K562 (cell line): ENCODE data around the gene MALAT1. TPM values are rescaled to one million over a fixed set of nuclear protein-coding genes. Genes with fewer than 3 reads are reported as not detected.
A peak's percentile ranks its signal among the peaks of the same experiment; 100 is the strongest.

Source experiments
- ATAC-seq: fragments of 200-7000 bp; cut with Tn5 transposase; 3 replicates; pipeline ENCODE4 v1.9.1; 2020; ENCODE audit warnings: moderate library complexity
- BruUV-seq: library from RNA; stranded (reverse); fragments of 400-500 nt; replicated peaks from 2 replicates; lab custom pipeline; 2021; lab: Mats Ljungman, UMichigan
- CTCF ChIA-PET: fragments of 300-600 bp; formaldehyde crosslinking; extraction: SDS; loops from one replicate; lab custom pipeline; 2021; ENCODE audit warnings: low intra/inter-chr PET ratio; lab: Yijun Ruan, JAX
- POLR2A ChIA-PET: fragments of 300-600, 350-650 bp; sonication (Branson Sonifier 250); formaldehyde crosslinking; extraction: SDS; loops from one replicate; lab custom pipeline; 2021; ENCODE audit warnings: antibody characterized with exemption, inconsistent platforms; lab: Yijun Ruan, JAX
- DNase-seq, 4 experiments: peaks; one replicate each; pipeline versions ENCODE4 v3.0.0 to v3.0.0-alpha.2; 2011 to 2018; ENCODE audit warnings: low spot score in 3 of 4, mixed read lengths in 3 of 4; ENCODE audit errors: extremely low read depth in 1 of 4
- FAIRE-seq: peaks from 2 replicates; lab custom pipeline; 2011; peaks lifted over from hg19 to GRCh38; lab: Jason Lieb, UNC
- H2AFZ ChIP-seq: 2 replicates; pipeline ENCODE4 v1.6.0; 2011; ENCODE audit warnings: low read depth, low read length, control low read depth, inconsistent platforms
- H3K27ac ChIP-seq: fragments of 200-600 bp; 3 replicates; pipeline ENCODE4 v1.8.0; 2011; ENCODE audit warnings: low read depth, mild to moderate bottlenecking, control low read depth, inconsistent platforms, low read length, moderate library complexity, mixed read lengths; ENCODE audit errors: extremely low read depth
- H3K27me3 ChIP-seq, 2 experiments: fragments of 300-600 bp in 1 of 2; 2 replicates in 1 of 2; 3 replicates in 1 of 2; pipeline versions ENCODE4 v1.6.0 to v1.8.0; 2011; ENCODE audit warnings: inconsistent platforms in 2 of 2, low read length in 2 of 2, mild to moderate bottlenecking in 1 of 2, mixed read lengths in 1 of 2, moderate library complexity in 1 of 2; ENCODE audit not compliant: control insufficient read depth in 2 of 2, insufficient read depth in 2 of 2
- H3K36me3 ChIP-seq: fragments of 300-600 bp; 3 replicates; pipeline ENCODE4 v1.8.0; 2011; ENCODE audit warnings: mild to moderate bottlenecking, low read length, inconsistent platforms; ENCODE audit not compliant: control insufficient read depth, insufficient read depth
- H3K4me1 ChIP-seq, 2 experiments: fragments of 200-600 bp in 1 of 2; replicated peaks in 1 of 2; 2 replicates in 1 of 2; 3 replicates in 1 of 2; pipeline versions ENCODE4 v1.5.1 to v1.8.0; 2011; ENCODE audit warnings: inconsistent platforms in 2 of 2, low read length in 2 of 2, mild to moderate bottlenecking in 1 of 2, mixed read lengths in 1 of 2, moderate library complexity in 1 of 2; ENCODE audit not compliant: control insufficient read depth in 2 of 2, insufficient read depth in 2 of 2
- H3K4me2 ChIP-seq: 2 replicates; pipeline ENCODE4 v1.6.1; 2011; ENCODE audit warnings: low read length, control low read depth, inconsistent platforms, mixed read lengths; ENCODE audit not compliant: insufficient read depth
- H3K4me3 ChIP-seq: fragments of 200-600 bp; sonication (generic), shearing (Covaris generic); 2 replicates; pipeline ENCODE4 v1.5.1; 2016; ENCODE audit warnings: control low read depth, inconsistent platforms
- H3K79me2 ChIP-seq: fragments of 200-600 bp; 3 replicates; pipeline ENCODE4 v1.8.0; 2011; ENCODE audit warnings: low read length, inconsistent platforms; ENCODE audit not compliant: control insufficient read depth, insufficient read depth
- H3K9ac ChIP-seq, 2 experiments: 2 replicates each; pipeline versions ENCODE4 v1.6.0 to v1.6.1; 2011; ENCODE audit warnings: low read depth in 2 of 2, low read length in 2 of 2, control low read depth in 1 of 2, inconsistent platforms in 1 of 2, mild to moderate bottlenecking in 1 of 2, mixed read lengths in 1 of 2; ENCODE audit not compliant: insufficient read depth in 1 of 2
- H3K9me1 ChIP-seq: one replicate; pipeline ENCODE4 v1.6.0; 2011; ENCODE audit warnings: inconsistent platforms, mild to moderate bottlenecking, low read length, moderate library complexity; ENCODE audit not compliant: control insufficient read depth, insufficient read depth
- H3K9me3 ChIP-seq: replicated peaks from 2 replicates; pipeline ENCODE4 v1.5.1; 2011; ENCODE audit warnings: low read depth, low read length, inconsistent platforms; ENCODE audit not compliant: control insufficient read depth, insufficient read depth
- H4K20me1 ChIP-seq: replicated peaks from 2 replicates; pipeline ENCODE4 v1.6.1; 2011; ENCODE audit warnings: low read length, inconsistent platforms, mixed read lengths; ENCODE audit not compliant: control insufficient read depth, insufficient read depth
- ASH1L ChIP-seq: fragments of 450-650 bp; IDR thresholded peaks from 2 replicates; pipeline ENCODE4 v1.6.1; 2018; ENCODE audit warnings: borderline replicate concordance, mild to moderate bottlenecking, low read depth; ENCODE audit not compliant: partially characterized antibody
- DMBX1 ChIP-seq: fragments of 250-450 bp; sonication (Bioruptor Pico); IDR thresholded peaks from 2 replicates; pipeline ENCODE4 v1.8.0; 2022; ENCODE audit warnings: inconsistent platforms, mild to moderate bottlenecking, moderate library complexity, borderline replicate concordance
- ESRRB ChIP-seq: fragments of 250-450 bp; sonication (Bioruptor Pico); IDR thresholded peaks from 2 replicates; pipeline ENCODE4 v1.5.0; 2020; ENCODE audit warnings: mild to moderate bottlenecking, moderate library complexity, borderline replicate concordance
- EWSR1 ChIP-seq: fragments of 450-650 bp; IDR thresholded peaks from 2 replicates; pipeline ENCODE4 v1.6.1; 2018; ENCODE audit warnings: borderline replicate concordance, mild to moderate bottlenecking, low read depth, moderate library complexity; ENCODE audit not compliant: partially characterized antibody
- FIP1L1 ChIP-seq: fragments of 200-400 bp; formaldehyde crosslinking; IDR thresholded peaks from 2 replicates; pipeline ENCODE4 v1.6.1; 2018; ENCODE audit warnings: mild to moderate bottlenecking, low read depth, low read length; ENCODE audit not compliant: poor library complexity, severe bottlenecking
- GTF2F1 ChIP-seq: IDR thresholded peaks from 2 replicates; pipeline ENCODE4 v1.6.1; 2011; ENCODE audit warnings: low read depth, low read length, improper control_type of control experiment
- MXI1 ChIP-seq: IDR thresholded peaks from 2 replicates; pipeline ENCODE4 v1.6.1; 2011; ENCODE audit warnings: low read depth, mild to moderate bottlenecking, improper control_type of control experiment, low read length
- NCOA6 ChIP-seq: fragments of 450-650 bp; IDR thresholded peaks from 2 replicates; pipeline ENCODE4 v1.6.1; 2017; ENCODE audit warnings: mild to moderate bottlenecking
- PCBP2 ChIP-seq: fragments of 200-400 bp; formaldehyde crosslinking; IDR thresholded peaks from 2 replicates; pipeline ENCODE4 v1.6.1; 2018; ENCODE audit warnings: low read length, low read depth, mild to moderate bottlenecking, moderate library complexity; ENCODE audit not compliant: poor library complexity, severe bottlenecking
- RBM17 ChIP-seq: fragments of 200-400 bp; formaldehyde crosslinking; IDR thresholded peaks from 2 replicates; pipeline ENCODE4 v1.6.1; 2017; ENCODE audit warnings: low read depth, mild to moderate bottlenecking, low read length, borderline replicate concordance
- RBM39 ChIP-seq: fragments of 200-400 bp; formaldehyde crosslinking; optimal IDR thresholded peaks from 2 replicates; pipeline ENCODE3; 2018; ENCODE audit warnings: low read depth, low read length
- SAP30 ChIP-seq: fragments of 200-600 bp; sonication (generic); IDR thresholded peaks from 2 replicates; pipeline ENCODE4 v1.6.1; 2012; ENCODE audit warnings: borderline replicate concordance, low read depth, mild to moderate bottlenecking, moderate library complexity, low read length, control low read depth, inconsistent platforms; ENCODE audit not compliant: insufficient read depth, poor library complexity, severe bottlenecking
- SRSF7 ChIP-seq: fragments of 200-400 bp; formaldehyde crosslinking; optimal IDR thresholded peaks from 2 replicates; pipeline ENCODE3; 2017; ENCODE audit warnings: mild to moderate bottlenecking, low read depth, low read length
- ZBTB9 ChIP-seq: fragments of 450-650 bp; formaldehyde crosslinking; IDR thresholded peaks from 2 replicates; pipeline ENCODE4 v1.4.0; 2020; ENCODE audit warnings: mild to moderate bottlenecking, moderate library complexity
- ZFP91 ChIP-seq: sonication (generic); formaldehyde crosslinking; IDR thresholded peaks from 2 replicates; pipeline ENCODE4 v1.8.0; 2022; ENCODE audit warnings: mild to moderate bottlenecking, missing genetic modification reagents
- ZNF239 ChIP-seq: fragments of 250-450 bp; sonication (Bioruptor Pico); IDR thresholded peaks from 2 replicates; pipeline ENCODE4 v1.4.0; 2020; ENCODE audit warnings: mild to moderate bottlenecking
- ZNF780A ChIP-seq: fragments of 250-450 bp; sonication (Bioruptor Pico); IDR thresholded peaks from 2 replicates; pipeline ENCODE4 v1.5.0; 2021; ENCODE audit warnings: mild to moderate bottlenecking
- WGBS: fragments of 100-300 bp; shearing (Covaris generic); methylation state at CpG from one replicate; pipeline ENCODE4 v1.1.6; 2016; ENCODE audit warnings: low coverage, mixed read lengths; ENCODE audit not compliant: insufficient coverage; ENCODE audit errors: missing lambda C conversion rate; 5-methylcytosine and 5-hydroxymethylcytosine counted together
- in situ Hi-C: fragments of 300-500 bp; cut with MboI; formaldehyde crosslinking; loops from 4 replicates; pipeline ENCODE4 v1.15.0; 2018; ENCODE audit warnings: inconsistent platforms, mixed read lengths
- intact Hi-C: fragments of 100-400 bp; cut with micrococcal nuclease; formaldehyde crosslinking; loops from 2 replicates; pipeline ENCODE4 v1.14.2; 2022
- polyA plus RNA-seq, 8 experiments: library from polyadenylated mRNA; depleted of rRNA in 4 of 8; stranded (reverse) in 5 of 8; unstranded in 3 of 8; fragments of >200 nt; fragmentation: Nextera tagmentation in 2 of 8; fragmentation: Illumina TruSeq in 1 of 8; extraction: Ambion mirVana in 2 of 8; extraction: Trizol in 1 of 8; gene quantifications; 2 replicates each; pipeline versions ENCODE4 v1.2.1 to v1.2.3, GENCODE V29; 2011 to 2014; ENCODE audit warnings: inconsistent platforms in 1 of 8, missing spikeins in 1 of 8
- total RNA-seq, 7 experiments: library from RNA; depleted of rRNA in 6 of 7; stranded (reverse); fragments of >200 nt in 6 of 7; fragmentation: Illumina TruSeq in 2 of 7; extraction: Trizol in 2 of 7; gene quantifications; 2 replicates each; pipeline versions ENCODE4 v1.2.1 to v1.2.3, GENCODE V29; 2011 to 2021; ENCODE audit warnings: low replicate concordance in 1 of 7
- TF ChIP-seq, protein P1 (sequence below): fragments of 250-450 bp; sonication (Bioruptor Pico); IDR thresholded peaks from 2 replicates; pipeline ENCODE4 v1.8.0; 2021; ENCODE audit warnings: moderate library complexity, mild to moderate bottlenecking, inconsistent platforms

The MALAT1 gene
- total and polyA plus RNA-seq, 9 of the 15 experiments (the other 6 are each of a cell fraction or from before 2014, with no cell fraction given) = 363 to 8,715 (median 2,351) TPM

- H4K20me1 ChIP-seq = peaks cover 70% of the 10 kb centered on the region
- intact Hi-C loops = no loop called here
- ChIA-PET CTCF (no interaction called here), POLR2A (interaction anchor here (0.5 to 27.6 kb wide), 41 partner anchors 7 to 1312 kb away, joined by 3 to 2118 read pairs (median 5); partner anchors contain the start of genes DPF2, FRMD8, NEAT1 and PCNX3)
- H3K4me3 ChIP-seq = peak overlapping the region; percentile 84
- H3K4me1 ChIP-seq = peaks cover 5 to 7% of the 10 kb centered on the region in 2 experiments; a peak in 3 of 5 replicates
- H3K9me3 ChIP-seq = no peaks in the 10 kb centered on the region
- in situ Hi-C loops = no loop called here
- no peak for FAIRE-seq
- H3K9me1 ChIP-seq = peaks cover 5% of the 10 kb centered on the region
- no peak for ATAC-seq
- H3K9ac ChIP-seq = peak overlapping the region; percentile 86 to 100
- H3K79me2 ChIP-seq = peaks cover 97% of the 10 kb centered on the region
- DNase-seq = peak in 2 of 4 experiments; percentile 7 to 64
- peak overlapping the region; percentile 94 for H3K4me2 ChIP-seq
- H2AFZ ChIP-seq = no peak overlapping the region
- BruUV-seq = no TSS peak
- no peaks in the 10 kb centered on the region for H3K27me3 ChIP-seq
- peak overlapping the region; percentile 99 for H3K27ac ChIP-seq
- 0% methylated on average over 3 of the region's 3 CpGs for WGBS
- H3K36me3 ChIP-seq = peaks cover 75% of the 10 kb centered on the region
- TF ChIP-seq FIP1L1 (peak; percentile 9), ZFP91 (CRISPR knock-in tag) (0 out of 2 replicates have a peak, but pooled peaks have one; percentile 40), PCBP2 (peak; percentile 58), ZBTB9 (CRISPR knock-in tag) (no peak; the same call in none of the 2 replicates), ESRRB (CRISPR knock-in tag) (peak; percentile 31), ZNF780A (no peak), EWSR1 (peak; percentile 95), DMBX1 (CRISPR knock-in tag) (no peak), RBM17 (0 out of 2 replicates have a peak, but pooled peaks have one; percentile 51), GTF2F1 (0 out of 2 replicates have a peak, but pooled peaks have one; percentile 11), MXI1 (peak; percentile 39; the same call in 1 of the 2 replicates), ASH1L (no peak), RBM39 (peak; percentile 91), ZNF239 (CRISPR knock-in tag) (peak; percentile 32; the same call in 1 of the 2 replicates), SAP30 (no peak), SRSF7 (no peak), NCOA6 (peak; percentile 6; the same call in 1 of the 2 replicates)
- TF ChIP-seq, protein P1, sequence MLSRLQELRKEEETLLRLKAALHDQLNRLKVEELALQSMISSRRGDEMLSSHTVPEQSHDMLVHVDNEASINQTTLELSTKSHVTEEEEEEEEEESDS (CRISPR knock-in tag) = no peak
These were observed 2.8 kb downstream of the MALAT1 start for GRCh38 chr11:65501472-65502273.
